NB4 (cell line): ENCODE measurements around the gene PHC1.

Source experiments
- DNase-seq: peaks from one replicate; pipeline ENCODE4 v3.0.0; 2010; ENCODE audit warnings: low read depth
- H3K4me3 ChIP-seq: one replicate; pipeline ENCODE4 v1.5.1; 2011; ENCODE audit warnings: mild to moderate bottlenecking, low read depth, low read length, moderate library complexity
- CTCF ChIP-seq: IDR thresholded peaks from one replicate; pipeline ENCODE4 v1.5.1; 2012; ENCODE audit warnings: low read depth, low read length
- MAX ChIP-seq: IDR thresholded peaks from 2 replicates; pipeline ENCODE4 v1.6.1; 2011; ENCODE audit warnings: low read depth, low read length
- MYC ChIP-seq: IDR thresholded peaks from 2 replicates; pipeline ENCODE4 v1.6.1; 2011; ENCODE audit warnings: low read depth, low read length
- POLR2A ChIP-seq: IDR thresholded peaks from 2 replicates; pipeline ENCODE4 v1.6.1; 2011; ENCODE audit warnings: mild to moderate bottlenecking; ENCODE audit not compliant: insufficient read length; ENCODE audit errors: extremely low read depth

The PHC1 gene

GRCh38 chr12:8914033-8914715 is at the start of gene PHC1:
TSS of gene PHC1 (plus strand) at chr12:8914509. CDS start at chr12:8917678, 3,169 bp downstream.
- peak; percentile 39 for TF ChIP-seq CTCF
- DNase-seq, result peak; percentile 80

GRCh38 chr12:8866429-8866828 is 47.9 kb upstream of the PHC1 start:
- TF ChIP-seq MYC, result no peak
- no peak for TF ChIP-seq POLR2A
- TF ChIP-seq MAX, result no peak
- no peak for TF ChIP-seq CTCF
- DNase-seq, result no peak
- no peak overlapping the region for H3K4me3 ChIP-seq

More at GRCh38 chr12:8914033-8914715, at the start of gene PHC1:
- peak within 1 kb of the TSS; percentile 83 for H3K4me3 ChIP-seq

GRCh38 chr12:8867009-8867408 is 47.3 kb upstream of the PHC1 start:
- no peak for DNase-seq
- H3K4me3 ChIP-seq, result no peak overlapping the region
- TF ChIP-seq MAX, result no peak
- no peak for TF ChIP-seq POLR2A

GRCh38 chr12:8867786-8868185 is 46.5 kb upstream of the PHC1 start:
- DNase-seq, result no peak
- TF ChIP-seq MAX (no peak), POLR2A (no peak), CTCF (no peak), MYC (no peak)
- H3K4me3 ChIP-seq, result no peak overlapping the region

GRCh38 chr12:8870586-8870985 is 43.7 kb upstream of the PHC1 start:
- TF ChIP-seq POLR2A (no peak), MAX (no peak), CTCF (no peak), MYC (no peak)
- DNase-seq, result no peak
- H3K4me3 ChIP-seq, result no peak overlapping the region

GRCh38 chr12:8871068-8871467 is 43.2 kb upstream of the PHC1 start:
- TF ChIP-seq POLR2A, result no peak
- no peak for TF ChIP-seq MYC
- TF ChIP-seq CTCF, result no peak
- TF ChIP-seq MAX, result no peak
- no peak for DNase-seq

More at GRCh38 chr12:8871068-8871467, 43.2 kb upstream of the PHC1 start:
- H3K4me3 ChIP-seq, result no peak overlapping the region
